ACHN (cell line): ENCODE measurements around the gene PKP1.

Experiments
- DNase-seq: peaks from one replicate; pipeline ENCODE4 v3.0.0-alpha.2; 2015
- in situ Hi-C: cut with HindIII; loops from 2 replicates; pipeline ENCODE4 v1.10.0; 2017; ENCODE audit warnings: low sequenced_read_pairs, low pct_ligation_motif_present, low pct_unique_long_range_greater_than_20kb

The PKP1 gene

DNA sequence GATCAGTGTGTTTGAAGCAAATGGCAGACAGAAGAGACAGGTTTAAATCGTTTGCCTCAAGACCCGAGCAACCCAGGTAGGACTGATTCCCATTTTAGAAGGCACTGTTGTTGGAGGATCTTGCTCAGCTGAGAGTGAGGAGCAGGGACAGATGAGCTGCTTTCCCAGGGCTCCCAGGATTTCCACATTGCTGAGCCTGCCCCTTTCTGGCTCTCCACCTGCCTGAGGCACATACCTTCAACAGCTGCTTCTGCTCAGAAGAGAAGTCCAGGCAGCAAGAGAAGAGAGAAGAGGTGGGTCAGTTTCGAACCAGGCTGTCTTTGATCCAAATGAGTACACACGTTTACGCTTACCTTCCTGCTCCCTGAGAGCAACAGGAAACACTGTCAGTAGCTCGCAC lies 88.5 kb downstream of the PKP1 start:
- in situ Hi-C loops = no loop called here
- DNase-seq = no peak

DNA sequence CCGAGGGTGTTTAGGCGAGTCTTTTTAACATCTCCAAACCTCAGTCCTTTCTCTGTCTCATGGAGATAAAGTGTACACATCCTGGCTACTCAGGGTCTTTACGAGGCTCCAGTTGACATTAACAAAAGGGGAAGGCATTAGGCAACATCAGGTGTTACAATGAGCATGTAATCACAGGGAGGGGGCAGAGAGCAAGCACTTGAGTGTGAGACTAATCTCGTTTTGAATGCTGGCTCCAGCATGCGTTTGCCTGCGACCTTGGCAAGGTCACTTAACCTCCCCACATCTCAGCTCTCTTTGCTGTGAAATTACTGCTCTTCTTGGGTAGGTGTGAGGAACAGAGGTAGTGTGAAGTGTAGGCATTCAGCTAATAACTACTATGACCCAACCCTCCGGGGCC lies 91.1 kb downstream of the PKP1 start:
- DNase-seq = no peak
- in situ Hi-C loops = no loop called here

- DNase-seq = no peak
- in situ Hi-C loops = no loop called here
Observed at GRCh38 chr1:201375169-201375568, 91.9 kb downstream of the PKP1 start.

DNA sequence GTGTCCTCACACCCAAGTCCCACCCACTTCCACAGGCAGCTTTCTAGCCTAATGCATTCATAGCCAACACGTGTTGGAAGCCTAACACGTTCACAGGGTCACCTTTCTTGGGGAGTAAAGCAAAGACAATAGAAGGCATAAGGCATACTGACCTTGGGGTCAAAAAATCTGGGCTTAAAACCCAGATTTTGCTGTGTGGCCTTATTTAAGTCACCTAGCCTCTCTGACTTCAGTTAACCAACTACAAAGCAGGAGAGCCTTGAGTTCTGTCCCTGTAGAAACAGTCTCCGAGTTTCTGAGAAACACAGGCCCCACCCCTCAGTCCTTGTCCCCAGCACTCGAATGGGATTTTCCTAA lies 92.8 kb downstream of the PKP1 start:
- no peak for DNase-seq
- in situ Hi-C loops = no loop called here

GRCh38 chr1:201376464-201377374 lies 93.4 kb downstream of the PKP1 start:
- in situ Hi-C loops = no loop called here
- peak; percentile 72 for DNase-seq

- DNase-seq = no peak
- in situ Hi-C loops = no loop called here
Observed at GRCh38 chr1:201377611-201378092, 94.3 kb downstream of the PKP1 start, which contains the start of gene TNNT2. Gene TNNT2, minus strand, starts transcription at chr1:201377680. Its CDS starts 4,426 bp downstream, at chr1:201373254.

- in situ Hi-C loops = no loop called here
- DNase-seq = no peak
Observed at GRCh38 chr1:201378804-201379203, 95.5 kb downstream of the PKP1 start.

DNA sequence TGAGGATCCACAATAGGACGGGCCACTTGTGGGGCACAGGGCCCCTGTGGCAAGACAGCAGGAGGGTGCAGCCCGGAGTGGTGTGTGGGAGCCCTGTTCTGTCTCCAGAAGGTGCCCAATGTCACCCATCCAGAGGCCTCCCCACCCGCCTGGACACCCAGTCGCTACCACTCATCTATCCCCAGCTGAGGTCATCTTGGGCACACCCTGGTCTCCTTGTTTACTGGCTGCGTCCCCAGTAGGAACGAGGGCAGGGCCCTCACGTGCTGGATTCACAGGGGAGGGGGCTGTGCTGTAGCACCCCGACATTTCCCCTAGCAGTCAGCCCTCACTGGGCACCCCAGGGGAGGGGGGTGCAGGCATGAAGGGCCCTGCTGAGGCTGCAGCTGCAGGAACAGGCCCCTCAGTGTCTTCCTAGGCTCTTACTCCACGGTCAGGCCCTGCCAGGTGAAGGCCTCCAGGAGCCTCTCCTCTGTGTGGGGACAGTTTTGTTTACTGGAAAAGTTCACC lies 96.5 kb downstream of the PKP1 start:
- in situ Hi-C loops = no loop called here
- DNase-seq = no peak

GRCh38 chr1:201381130-201381529 lies 97.8 kb downstream of the PKP1 start:
- DNase-seq = no peak
- in situ Hi-C loops = no loop called here
